Right cardiac atrium (tissue), 5 donors: ENCODE data around the gene DIO2. TPM values are rescaled to one million over a fixed set of nuclear protein-coding genes. Genes with fewer than 3 reads are reported as not detected.

Source experiments
- ATAC-seq, 2 donors: fragments of 200-7000 bp; cut with Tn5 transposase; one replicate each; pipeline versions ENCODE4 v1.8.0 to v1.9.1; 2020; ENCODE audit warnings: moderate library complexity in 2 of 2, mild to moderate bottlenecking in 1 of 2
- DNase-seq, 3 donors: peaks; one replicate each; pipeline ENCODE4 v3.0.0-alpha.2; 2020
- H3K27ac ChIP-seq: one replicate; pipeline ENCODE4 v1.5.1; 2013; ENCODE audit warnings: mild to moderate bottlenecking, low read length, control low read depth, moderate library complexity
- H3K27me3 ChIP-seq: one replicate; pipeline ENCODE4 v1.6.1; 2013; ENCODE audit not compliant: control insufficient read depth, insufficient read depth
- H3K4me1 ChIP-seq: one replicate; pipeline ENCODE4 v1.6.1; 2013; ENCODE audit warnings: low read length; ENCODE audit not compliant: control insufficient read depth, insufficient read depth
- H3K4me3 ChIP-seq: one replicate; pipeline ENCODE4 v1.5.1; 2013; ENCODE audit warnings: low read length, control low read depth
- H3K9me3 ChIP-seq: one replicate; pipeline ENCODE4 v1.6.1; 2013; ENCODE audit warnings: low read length; ENCODE audit not compliant: control insufficient read depth
- WGBS: extraction: QIAGEN DNeasy Blood & Tissue Kit; methylation state at CpG from one replicate; pipeline ENCODE4 v1.1.7; 2013; 5-methylcytosine and 5-hydroxymethylcytosine counted together
- intact Hi-C, 4 donors: fragments of 100-400 bp; cut with DNase I; formaldehyde crosslinking; loops; one replicate each; pipeline versions ENCODE4 v1.11.0 to v1.14.0; 2022 to 2023
- long read RNA-seq, 4 donors: library from polyadenylated mRNA; unstranded; transcript quantifications; one replicate each; pipeline ENCODE4 v2.0.0, GENCODE V29; 2020 to 2021
- polyA plus RNA-seq: library from polyadenylated mRNA; stranded (reverse); fragments of 200-250 nt; gene quantifications from one replicate; pipeline ENCODE4 v1.2.3, GENCODE V29; 2013
- total RNA-seq, 4 donors: library from RNA; stranded (reverse); fragmentation: NEBNext Ultra II Directional; extraction: Animal tissue kit (Norgen Biotek cat#: 25700); gene quantifications; one replicate each; pipeline ENCODE4 v1.2.1, GENCODE V29; 2021
- donor health status: healthy with polysubstance abuse.
- donor health status: DM: no; HTN: yes; CAD: no.
- donor health status: DM: no; HTN: no; CAD: no.
- donor health status: DM: no; HTN: yes; CAD: no; lungs with severe emphysema.
- donor health status: DM: yes; HTN: yes; CAD: no.

DIO2 gene
- total RNA-seq (1 to 10 TPM in 3 of 4 donors, under 1 TPM in 1; 0.59 to 1.6 (median 1.1) TPM), polyA plus RNA-seq (0.48 TPM)
- long read RNA-seq, donor 1, full-length matches to known transcripts, result 1 of 1 reads
- long read RNA-seq, donor 1, partial matches to known transcripts, result 0 of 1 reads
- long read RNA-seq, donor 1, other reads (novel, unspliced or antisense), result 0 of 1 reads
- long read RNA-seq, donor 2, partial matches to known transcripts, result 0 of 1 reads
- long read RNA-seq, donor 2, other reads (novel, unspliced or antisense), result 1 of 1 reads
- long read RNA-seq, donor 3, full-length matches to known transcripts, result 2 of 6 reads
- long read RNA-seq, donor 3, partial matches to known transcripts, result 0 of 6 reads
- long read RNA-seq, donor 3, other reads (novel, unspliced or antisense), result 4 of 6 reads
- long read RNA-seq, donor 4, full-length matches to known transcripts, result 1 of 1 reads
- long read RNA-seq, donor 4, partial matches to known transcripts, result 0 of 1 reads
- long read RNA-seq, donor 4, other reads (novel, unspliced or antisense), result 0 of 1 reads

- Histone ChIP-seq H3K4me3 (peak within 1 kb of the TSS; percentile 29), H3K27me3 (no peaks in the 10 kb centered on the region), H3K27ac (no peak within 1 kb of the TSS), H3K4me1 (no peaks in the 10 kb centered on the region), H3K9me3 (no peaks in the 10 kb centered on the region)
- 30% methylated on average over 17 of the region's 17 CpGs for WGBS
- DNase-seq (peak; percentile 38 to 73 (median 50)), ATAC-seq (peak; percentile 77 to 85)
- intact Hi-C loops, result no loop called here
Observed at GRCh38 chr14:80211153-80212022, at the start of gene DIO2. DIO2 (minus strand) TSS chr14:80211504; CDS start chr14:80211472, 32 bp downstream.

GRCh38 chr14:80260645-80261044 is 49.3 kb upstream of the DIO2 start:
- no peaks in the 10 kb centered on the region for H3K9me3 ChIP-seq
- H3K4me1 ChIP-seq, result no peaks in the 10 kb centered on the region
- H3K27ac ChIP-seq, result no peak overlapping the region
- intact Hi-C loops, result no loop called here
- 66% methylated on average over 5 of the region's 5 CpGs for WGBS
- no peak overlapping the region for H3K4me3 ChIP-seq
- DNase-seq (no peak), ATAC-seq (peak in 1 of 2 donors; percentile 19)
- no peaks in the 10 kb centered on the region for H3K27me3 ChIP-seq

GRCh38 chr14:80239631-80240030 is 28.3 kb upstream of the DIO2 start:
- ATAC-seq (no peak), DNase-seq (no peak)
- Histone ChIP-seq H3K4me3 (no peak overlapping the region), H3K4me1 (no peaks in the 10 kb centered on the region), H3K9me3 (no peaks in the 10 kb centered on the region), H3K27ac (no peak overlapping the region), H3K27me3 (no peaks in the 10 kb centered on the region)
- intact Hi-C loops, result no loop called here
- 72% methylated on average over 2 of the region's 2 CpGs for WGBS

GRCh38 chr14:80237143-80237542 is 25.8 kb upstream of the DIO2 start:
- Histone ChIP-seq H3K9me3 (no peaks in the 10 kb centered on the region), H3K4me3 (no peak overlapping the region), H3K27me3 (no peaks in the 10 kb centered on the region), H3K4me1 (no peaks in the 10 kb centered on the region), H3K27ac (no peak overlapping the region)
- no peak for DNase-seq
- no peak for ATAC-seq
- 75% methylated on average over 3 of the region's 3 CpGs for WGBS
- intact Hi-C loops, result no loop called here

DNA sequence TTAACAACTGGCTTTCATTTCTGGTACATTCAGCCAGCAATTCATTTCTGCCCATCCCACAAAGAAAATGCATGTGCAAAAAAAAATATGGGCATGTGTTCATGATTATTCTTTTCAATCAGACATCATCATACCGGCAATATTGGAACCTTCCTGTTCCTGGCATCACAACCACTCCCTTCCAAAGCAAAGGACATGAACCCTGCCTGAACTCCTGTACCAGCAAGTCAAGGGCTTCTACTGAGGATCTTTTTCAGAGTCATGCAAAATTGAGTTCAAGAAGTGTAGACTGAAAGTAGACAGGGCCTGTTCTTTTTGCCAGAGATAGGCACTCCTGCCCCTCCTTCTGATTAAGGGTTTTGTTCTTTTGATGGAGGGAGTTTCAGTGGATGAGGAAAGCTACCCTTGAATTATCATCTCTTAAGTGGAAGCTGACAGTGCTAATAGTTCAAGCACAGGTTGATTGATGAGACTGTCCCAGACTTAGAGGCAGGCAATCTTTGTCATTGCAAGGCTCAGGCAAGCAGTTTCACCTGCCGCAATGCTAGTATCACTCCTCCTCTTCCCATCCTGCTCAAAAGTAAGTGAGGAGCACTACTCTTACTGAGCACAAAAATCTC is 22.3 kb upstream of the DIO2 start:
- no peak for DNase-seq
- no peak overlapping the region for H3K27ac ChIP-seq
- no peaks in the 10 kb centered on the region for H3K9me3 ChIP-seq
- ATAC-seq, result no peak
- 67% methylated on average over 2 of the region's 2 CpGs for WGBS
- intact Hi-C loops, result no loop called here
- H3K27me3 ChIP-seq, result no peaks in the 10 kb centered on the region
- no peak overlapping the region for H3K4me3 ChIP-seq
- no peaks in the 10 kb centered on the region for H3K4me1 ChIP-seq

GRCh38 chr14:80231702-80232101 is 20.4 kb upstream of the DIO2 start:
- intact Hi-C loops, result no loop called here
- Histone ChIP-seq H3K4me3 (no peak overlapping the region), H3K4me1 (no peaks in the 10 kb centered on the region), H3K27me3 (no peaks in the 10 kb centered on the region), H3K27ac (no peak overlapping the region), H3K9me3 (no peaks in the 10 kb centered on the region)
- DNase-seq, result no peak
- 69% methylated on average over 2 of the region's 2 CpGs for WGBS
- ATAC-seq, result no peak

- ATAC-seq, result no peak
- Histone ChIP-seq H3K27ac (no peak overlapping the region), H3K27me3 (no peaks in the 10 kb centered on the region), H3K4me1 (no peaks in the 10 kb centered on the region), H3K4me3 (no peak overlapping the region), H3K9me3 (no peaks in the 10 kb centered on the region)
- intact Hi-C loops, result no loop called here
- 86% methylated on average over 3 of the region's 3 CpGs for WGBS
- no peak for DNase-seq
Observed at GRCh38 chr14:80223696-80224465, 12.6 kb upstream of the DIO2 start.

DNA sequence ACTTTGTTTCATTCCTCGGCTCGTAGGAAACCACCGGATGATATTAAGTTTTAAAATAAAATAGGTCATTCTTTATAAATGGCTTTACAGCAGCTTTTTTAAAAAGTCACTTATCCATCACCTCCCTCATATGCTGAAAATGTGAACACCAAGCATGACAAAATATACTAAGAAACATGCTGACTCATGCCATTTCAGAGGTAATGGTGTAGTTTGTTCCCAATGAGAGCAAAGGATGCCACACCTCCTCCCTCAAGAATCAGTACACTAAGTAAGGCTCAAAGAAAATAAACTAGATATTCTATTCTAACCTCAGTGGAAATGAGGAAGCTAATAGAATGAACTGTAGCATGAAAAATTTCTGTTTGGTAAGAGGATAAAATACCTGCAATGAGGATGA is 5.5 kb upstream of the DIO2 start:
- no peaks in the 10 kb centered on the region for H3K9me3 ChIP-seq
- H3K27me3 ChIP-seq, result no peaks in the 10 kb centered on the region
- no peaks in the 10 kb centered on the region for H3K4me1 ChIP-seq
- no peak overlapping the region for H3K27ac ChIP-seq
- ATAC-seq (no peak), DNase-seq (no peak)
- H3K4me3 ChIP-seq, result no peak overlapping the region
- intact Hi-C loops, result no loop called here
- 65% methylated on average over 3 of the region's 3 CpGs for WGBS

- no peak for DNase-seq
- peak; percentile 52 to 76 for ATAC-seq
- no peak overlapping the region for H3K4me3 ChIP-seq
- no peaks in the 10 kb centered on the region for H3K27me3 ChIP-seq
- WGBS, result 56% methylated on average over 10 of the region's 10 CpGs
- H3K9me3 ChIP-seq, result no peaks in the 10 kb centered on the region
- no peaks in the 10 kb centered on the region for H3K4me1 ChIP-seq
- no peak overlapping the region for H3K27ac ChIP-seq
- intact Hi-C loops, result no loop called here
Observed at GRCh38 chr14:80215756-80216581, 4.7 kb upstream of the DIO2 start.

GRCh38 chr14:80215081-80215480 is 3.8 kb upstream of the DIO2 start:
- no peaks in the 10 kb centered on the region for H3K4me1 ChIP-seq
- H3K27ac ChIP-seq, result no peak overlapping the region
- no peaks in the 10 kb centered on the region for H3K9me3 ChIP-seq
- WGBS, result 85% methylated on average over 4 of the region's 4 CpGs
- no peaks in the 10 kb centered on the region for H3K27me3 ChIP-seq
- intact Hi-C loops, result no loop called here
- H3K4me3 ChIP-seq, result no peak overlapping the region
- DNase-seq, result no peak
- no peak for ATAC-seq
